Activated CD8-positive, alpha-beta T cell treated with anti-CD3 and anti-CD28 coated beads for 36 hours (primary cell): ENCODE data around the gene PLXND1. TPM values are rescaled to one million over a fixed set of nuclear protein-coding genes. Genes with fewer than 3 reads are reported as not detected.

Experiments used
- ATAC-seq: fragments of 200-7000 bp; cut with Tn5 transposase; one replicate; pipeline ENCODE4 v1.10.0; 2021; ENCODE audit warnings: mild to moderate bottlenecking, moderate library complexity
- CTCF ChIA-PET: fragments of 350-600 bp; sonication (Branson Sonifier 250); formaldehyde crosslinking; loops from one replicate; lab custom pipeline; 2021; ENCODE audit warnings: antibody characterized with exemption; lab: Charles Lee
- POLR2A ChIA-PET: fragments of 350-600 bp; sonication (Branson Sonifier 250); formaldehyde crosslinking; loops from one replicate; lab custom pipeline; 2021; ENCODE audit warnings: antibody characterized with exemption; lab: Charles Lee
- DNase-seq: peaks from one replicate; pipeline ENCODE4 v3.0.0-alpha.2; 2020
- H3K27ac Mint-ChIP-seq: one replicate; pipeline ENCODE4 v1.8.0; 2021; ENCODE audit warnings: mild to moderate bottlenecking, mixed read lengths
- H3K27me3 Mint-ChIP-seq: one replicate; pipeline ENCODE4 v1.8.0; 2021; ENCODE audit warnings: mixed read lengths
- H3K36me3 Mint-ChIP-seq: one replicate; pipeline ENCODE4 v1.8.0; 2021; ENCODE audit warnings: low read depth, mixed read lengths
- H3K4me1 Mint-ChIP-seq: one replicate; pipeline ENCODE4 v1.8.0; 2021; ENCODE audit warnings: low read depth, mixed read lengths
- H3K4me3 Mint-ChIP-seq: one replicate; pipeline ENCODE4 v1.8.0; 2021; ENCODE audit warnings: mild to moderate bottlenecking, moderate library complexity, mixed read lengths
- H3K9me3 Mint-ChIP-seq: one replicate; pipeline ENCODE4 v1.8.0; 2021; ENCODE audit warnings: mixed read lengths
- intact Hi-C: fragments of 100-400 bp; cut with micrococcal nuclease; formaldehyde crosslinking; loops from one replicate; pipeline ENCODE4 v1.10.0; 2022
- total RNA-seq, 2 experiments: library from RNA; stranded (reverse); gene quantifications; one replicate each; pipeline ENCODE4 v1.2.3, GENCODE V29; 2021
- TF ChIP-seq, protein P1 (sequence below): fragments of 200-600 bp; IDR thresholded peaks from one replicate; pipeline ENCODE4 v1.8.0; 2022; ENCODE audit warnings: antibody characterized with exemption, mild to moderate bottlenecking

Gene PLXND1
- total RNA-seq, 2 experiments from 2014 or later, result 10.7 to 12.5 TPM

DNA sequence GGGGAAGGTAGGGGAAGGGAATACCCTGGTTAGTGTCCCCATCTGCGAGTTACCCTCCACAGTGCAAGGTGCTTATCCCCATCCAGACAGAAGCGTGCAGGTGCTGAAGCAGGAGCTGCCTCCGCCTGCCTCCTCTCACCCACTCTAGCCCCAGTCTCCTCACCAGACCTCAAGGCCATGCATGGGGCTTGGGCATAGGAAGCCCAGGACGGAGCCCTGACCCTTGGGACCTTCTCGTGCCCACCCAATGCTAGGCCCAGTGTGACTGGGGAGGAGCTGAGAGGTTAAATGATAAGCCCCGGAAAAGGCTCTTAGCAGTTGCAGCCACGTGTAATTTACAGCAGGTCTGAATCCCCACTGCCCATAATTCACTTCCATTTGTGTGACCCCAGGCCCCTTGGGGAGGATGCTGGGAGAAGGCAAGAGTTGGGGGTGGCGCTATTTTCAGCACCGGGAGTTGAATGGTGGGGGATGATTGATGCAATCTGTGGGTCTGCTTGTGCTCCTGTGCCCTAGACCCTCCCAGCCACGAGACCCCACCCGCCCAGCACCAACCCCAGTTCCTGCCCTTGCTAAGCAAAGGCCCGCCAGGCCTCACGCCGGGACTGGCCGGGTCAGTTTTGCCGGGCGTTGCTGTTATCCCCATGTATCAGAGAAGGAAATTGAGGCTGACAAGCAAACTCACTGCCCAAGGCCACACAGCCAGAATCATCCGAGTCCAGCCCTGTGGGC, 14.5 kb upstream of the PLXND1 start:
- no peak for DNase-seq
- POLR2A ChIA-PET, result interaction anchor here (0.7 kb wide), 1 partner anchor 9 kb away, joined by 3 read pairs; no protein-coding TSS in a partner anchor
- CTCF ChIA-PET, result no interaction called here

DNA sequence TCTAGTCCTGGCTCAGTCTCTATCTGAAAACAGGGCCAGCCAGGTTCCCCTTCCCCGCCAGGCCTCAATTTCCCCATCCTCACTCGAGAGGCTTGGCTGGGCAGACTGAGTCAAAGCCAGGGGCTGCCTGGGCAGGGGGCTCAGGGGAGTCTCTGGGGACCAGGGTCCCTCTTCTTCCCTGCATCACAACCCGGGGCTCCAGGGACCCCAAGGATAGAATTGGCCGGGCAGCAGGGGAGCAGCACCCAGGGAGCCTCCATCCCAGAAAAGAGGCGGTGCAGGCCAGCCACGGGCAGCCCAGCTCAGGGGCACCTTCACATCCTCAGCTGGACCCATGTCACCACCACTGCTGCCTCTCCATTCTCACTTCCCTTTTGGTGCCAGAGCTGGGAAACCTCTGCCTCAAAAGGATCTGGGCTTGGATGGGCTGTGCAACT, 13.3 kb upstream of the PLXND1 start:
- Mint-ChIP-seq H3K36me3 (no peaks in the 10 kb centered on the region), H3K4me3 (no peak overlapping the region), H3K27me3 (no peaks in the 10 kb centered on the region), H3K4me1 (peaks cover 4% of the 10 kb centered on the region), H3K27ac (no peak overlapping the region), H3K9me3 (no peaks in the 10 kb centered on the region)
- intact Hi-C loops, result loop anchor here (10.0 kb wide), 1 partner anchor 125 kb away; no protein-coding TSS in a partner anchor
- no peak for DNase-seq
- TF ChIP-seq, protein P1, sequence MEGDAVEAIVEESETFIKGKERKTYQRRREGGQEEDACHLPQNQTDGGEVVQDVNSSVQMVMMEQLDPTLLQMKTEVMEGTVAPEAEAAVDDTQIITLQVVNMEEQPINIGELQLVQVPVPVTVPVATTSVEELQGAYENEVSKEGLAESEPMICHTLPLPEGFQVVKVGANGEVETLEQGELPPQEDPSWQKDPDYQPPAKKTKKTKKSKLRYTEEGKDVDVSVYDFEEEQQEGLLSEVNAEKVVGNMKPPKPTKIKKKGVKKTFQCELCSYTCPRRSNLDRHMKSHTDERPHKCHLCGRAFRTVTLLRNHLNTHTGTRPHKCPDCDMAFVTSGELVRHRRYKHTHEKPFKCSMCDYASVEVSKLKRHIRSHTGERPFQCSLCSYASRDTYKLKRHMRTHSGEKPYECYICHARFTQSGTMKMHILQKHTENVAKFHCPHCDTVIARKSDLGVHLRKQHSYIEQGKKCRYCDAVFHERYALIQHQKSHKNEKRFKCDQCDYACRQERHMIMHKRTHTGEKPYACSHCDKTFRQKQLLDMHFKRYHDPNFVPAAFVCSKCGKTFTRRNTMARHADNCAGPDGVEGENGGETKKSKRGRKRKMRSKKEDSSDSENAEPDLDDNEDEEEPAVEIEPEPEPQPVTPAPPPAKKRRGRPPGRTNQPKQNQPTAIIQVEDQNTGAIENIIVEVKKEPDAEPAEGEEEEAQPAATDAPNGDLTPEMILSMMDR, result no peak
- no peak for ATAC-seq
- POLR2A ChIA-PET, result no interaction called here
- CTCF ChIA-PET, result no interaction called here

More for the DNA sequence above, 14.5 kb upstream of the PLXND1 start:
- Mint-ChIP-seq H3K4me1 (peaks cover 8% of the 10 kb centered on the region), H3K9me3 (no peaks in the 10 kb centered on the region), H3K4me3 (no peak overlapping the region), H3K27me3 (no peaks in the 10 kb centered on the region), H3K27ac (no peak overlapping the region), H3K36me3 (no peaks in the 10 kb centered on the region)
- intact Hi-C loops, result no loop called here
- TF ChIP-seq, protein P1, result no peak
- no peak for ATAC-seq

DNA sequence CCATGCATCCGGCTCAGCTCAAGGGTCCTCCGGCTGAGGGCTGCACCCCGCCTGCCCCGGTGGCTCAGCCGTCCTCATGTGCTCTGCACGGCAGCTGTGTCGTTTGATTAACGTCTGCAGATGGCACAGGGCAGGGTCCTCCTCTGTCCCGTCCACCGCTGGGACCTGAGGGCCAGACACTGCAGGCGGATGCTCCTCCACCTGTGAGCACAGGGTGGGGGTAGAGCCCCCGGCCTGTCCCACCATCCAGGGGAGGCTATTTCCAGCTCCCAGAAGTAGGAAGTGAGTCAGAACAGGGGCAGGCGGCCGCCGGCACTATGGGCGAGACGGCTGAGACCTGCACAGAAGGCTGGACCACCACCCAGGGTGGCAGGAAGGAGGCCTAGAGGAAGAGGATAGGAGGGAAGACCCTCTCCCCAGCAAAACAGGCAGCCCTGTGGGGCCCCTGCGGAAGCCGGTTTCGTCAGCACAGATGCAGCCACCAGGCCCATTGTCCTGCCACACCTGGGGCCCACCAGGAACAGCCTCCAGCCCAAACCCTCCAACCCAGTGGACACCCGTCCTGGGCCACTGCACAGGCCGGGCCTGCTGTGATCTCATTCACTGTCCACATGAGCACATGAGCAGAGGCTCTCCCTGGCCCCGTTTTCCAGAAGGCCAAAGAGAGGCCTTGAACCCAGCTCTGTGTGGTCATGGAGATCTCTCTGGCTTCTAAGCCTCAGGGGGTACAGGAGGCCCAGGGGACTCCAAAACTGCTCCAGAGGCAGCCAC, 12.6 kb upstream of the PLXND1 start:
- Mint-ChIP-seq H3K36me3 (no peaks in the 10 kb centered on the region), H3K27ac (no peak overlapping the region), H3K4me1 (peaks cover 4% of the 10 kb centered on the region), H3K4me3 (no peak overlapping the region), H3K27me3 (no peaks in the 10 kb centered on the region), H3K9me3 (no peaks in the 10 kb centered on the region)
- DNase-seq (no peak), ATAC-seq (no peak)
- intact Hi-C loops, result loop anchor here (10.0 kb wide), 1 partner anchor 124 kb away; no protein-coding TSS in a partner anchor
- TF ChIP-seq, protein P1, result no peak
- POLR2A ChIA-PET, result no interaction called here
- CTCF ChIA-PET, result no interaction called here

DNA sequence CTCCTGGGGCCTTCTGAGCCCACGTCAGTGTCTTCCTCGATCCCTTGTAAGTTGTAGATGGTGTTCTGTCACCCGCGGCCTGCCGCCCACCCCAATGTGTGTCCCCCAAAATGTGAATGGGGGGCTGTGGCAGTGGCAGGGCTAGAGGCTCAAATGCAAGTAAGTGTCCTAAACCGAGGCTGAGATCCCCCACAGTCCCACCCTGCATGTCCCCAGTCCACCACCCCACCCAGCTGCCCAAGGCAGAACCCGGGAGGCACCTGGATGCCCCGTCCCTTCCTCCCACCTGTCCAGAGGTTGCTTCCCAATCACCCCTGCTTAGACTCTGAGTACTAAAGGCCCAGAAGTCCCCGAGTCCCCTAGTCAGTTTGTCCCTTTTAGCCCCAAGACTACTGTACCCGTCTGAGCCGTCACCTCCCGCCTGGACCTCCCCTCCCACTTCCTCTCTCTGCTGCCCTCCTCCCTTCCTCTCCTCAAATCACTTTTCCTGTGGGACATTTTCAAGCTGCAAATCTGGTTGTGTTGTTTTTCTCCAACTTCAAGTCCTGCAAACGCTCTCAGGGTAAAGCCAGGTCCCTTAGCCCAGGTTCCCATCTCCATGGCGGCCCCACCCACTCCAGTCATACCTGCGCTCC, 11.8 kb upstream of the PLXND1 start:
- POLR2A ChIA-PET, result no interaction called here
- intact Hi-C loops, result loop anchor here (10.0 kb wide), 1 partner anchor 124 kb away; no protein-coding TSS in a partner anchor

More for the DNA sequence above, 11.8 kb upstream of the PLXND1 start:
- Mint-ChIP-seq H3K4me3 (no peak overlapping the region), H3K27ac (no peak overlapping the region), H3K4me1 (peaks cover 4% of the 10 kb centered on the region), H3K36me3 (no peaks in the 10 kb centered on the region), H3K9me3 (no peaks in the 10 kb centered on the region), H3K27me3 (no peaks in the 10 kb centered on the region)
- TF ChIP-seq, protein P1, result no peak
- ATAC-seq, result peak; percentile 10
- DNase-seq, result no peak
- CTCF ChIA-PET, result no interaction called here
